Muscle layer of colon (tissue), 2 donors: ENCODE data around the gene ATOX1.
A peak's percentile ranks its signal among the peaks of the same experiment; 100 is the strongest.

ENCODE experiments used
- H3K27ac ChIP-seq: one replicate; pipeline ENCODE4 v1.7.0; 2013; ENCODE audit warnings: low read depth, mild to moderate bottlenecking, low read length, moderate library complexity
- H3K27me3 ChIP-seq, 2 donors: one replicate each; pipeline ENCODE4 v1.7.0; 2013; ENCODE audit warnings: low read length in 2 of 2, mild to moderate bottlenecking in 2 of 2; ENCODE audit not compliant: insufficient read depth in 2 of 2, control insufficient read depth in 1 of 2
- H3K36me3 ChIP-seq: one replicate; pipeline ENCODE4 v1.7.0; 2013; ENCODE audit warnings: mild to moderate bottlenecking, low read length; ENCODE audit not compliant: insufficient read depth
- H3K4me1 ChIP-seq: one replicate; pipeline ENCODE4 v1.7.0; 2013; ENCODE audit warnings: mild to moderate bottlenecking, low read length; ENCODE audit not compliant: insufficient read depth
- H3K4me3 ChIP-seq, 2 donors: one replicate each; pipeline ENCODE4 v1.7.0; 2013; ENCODE audit warnings: low read length in 2 of 2, low read depth in 1 of 2, mild to moderate bottlenecking in 1 of 2, moderate library complexity in 1 of 2
- H3K9ac ChIP-seq: one replicate; pipeline ENCODE4 v1.7.0; 2013; ENCODE audit warnings: low read length
- H3K9me3 ChIP-seq: one replicate; pipeline ENCODE4 v1.7.0; 2013; ENCODE audit warnings: mild to moderate bottlenecking, low read length
- donor health status: abdominal sarcoma.
- donor health status: Adenocarcinoma of cecum.

The ATOX1 gene

GRCh38 chr5:151764801-151765200 lies 6.4 kb upstream of the ATOX1 start:
- no peaks in the 10 kb centered on the region for H3K36me3 ChIP-seq
- H3K9ac ChIP-seq = no peak overlapping the region
- peaks cover under 1% of the 10 kb centered on the region for H3K4me1 ChIP-seq
- no peak overlapping the region for H3K27ac ChIP-seq
- no peak overlapping the region for H3K4me3 ChIP-seq
- no peaks in the 10 kb centered on the region for H3K27me3 ChIP-seq
- no peaks in the 10 kb centered on the region for H3K9me3 ChIP-seq

GRCh38 chr5:151758141-151758429 lies 346 bp downstream of the ATOX1 start:
- Histone ChIP-seq H3K27me3 (no peaks in the 10 kb centered on the region), H3K27ac (peak overlapping the region; percentile 87), H3K36me3 (peaks cover under 1% of the 10 kb centered on the region), H3K9ac (peak overlapping the region; percentile 91), H3K4me1 (peaks cover 21% of the 10 kb centered on the region), H3K4me3 (peak overlapping the region; percentile 75 to 92), H3K9me3 (no peaks in the 10 kb centered on the region)

- Histone ChIP-seq H3K9ac (peak overlapping the region; percentile 91), H3K36me3 (peaks cover 7% of the 10 kb centered on the region), H3K4me1 (peaks cover 21% of the 10 kb centered on the region), H3K27ac (peak overlapping the region; percentile 87), H3K9me3 (no peaks in the 10 kb centered on the region), H3K4me3 (peak overlapping the region; percentile 75 to 92), H3K27me3 (no peaks in the 10 kb centered on the region)
Observed at GRCh38 chr5:151757233-151758140, 944 bp downstream of the ATOX1 start.

GRCh38 chr5:151755383-151755782 lies 3.0 kb downstream of the ATOX1 start:
- H3K27me3 ChIP-seq = no peaks in the 10 kb centered on the region
- H3K36me3 ChIP-seq = peaks cover 11% of the 10 kb centered on the region
- H3K9me3 ChIP-seq = no peaks in the 10 kb centered on the region
- H3K27ac ChIP-seq = no peak overlapping the region
- peaks cover 21% of the 10 kb centered on the region for H3K4me1 ChIP-seq
- no peak overlapping the region for H3K9ac ChIP-seq
- H3K4me3 ChIP-seq = no peak overlapping the region

GRCh38 chr5:151751593-151751992 lies 6.8 kb downstream of the ATOX1 start:
- Histone ChIP-seq H3K36me3 (peaks cover 11% of the 10 kb centered on the region), H3K27me3 (no peaks in the 10 kb centered on the region), H3K9me3 (no peaks in the 10 kb centered on the region), H3K9ac (no peak overlapping the region), H3K27ac (no peak overlapping the region), H3K4me3 (no peak overlapping the region), H3K4me1 (peaks cover 7% of the 10 kb centered on the region)

GRCh38 chr5:151751091-151751490 lies 7.3 kb downstream of the ATOX1 start:
- Histone ChIP-seq H3K4me3 (no peak overlapping the region), H3K27ac (no peak overlapping the region), H3K27me3 (no peaks in the 10 kb centered on the region), H3K36me3 (peaks cover 12% of the 10 kb centered on the region), H3K4me1 (peaks cover 7% of the 10 kb centered on the region), H3K9ac (no peak overlapping the region), H3K9me3 (no peaks in the 10 kb centered on the region)

- Histone ChIP-seq H3K36me3 (peaks cover 22% of the 10 kb centered on the region), H3K27ac (no peak overlapping the region)
Observed at GRCh38 chr5:151750121-151750520, 8.3 kb downstream of the ATOX1 start.

GRCh38 chr5:151745071-151745705 lies 13.2 kb downstream of the ATOX1 start:
- no peak overlapping the region for H3K9ac ChIP-seq
- no peaks in the 10 kb centered on the region for H3K27me3 ChIP-seq
- no peak overlapping the region for H3K4me3 ChIP-seq
- no peaks in the 10 kb centered on the region for H3K9me3 ChIP-seq
- peak overlapping the region; percentile 12 for H3K27ac ChIP-seq
- H3K4me1 ChIP-seq = peaks cover 25% of the 10 kb centered on the region
- peaks cover 21% of the 10 kb centered on the region for H3K36me3 ChIP-seq

More at GRCh38 chr5:151750121-151750520, 8.3 kb downstream of the ATOX1 start:
- Histone ChIP-seq H3K9me3 (no peaks in the 10 kb centered on the region), H3K27me3 (no peaks in the 10 kb centered on the region), H3K9ac (no peak overlapping the region), H3K4me1 (peaks cover 16% of the 10 kb centered on the region), H3K4me3 (no peak overlapping the region)

- H3K9me3 ChIP-seq = no peaks in the 10 kb centered on the region
- H3K9ac ChIP-seq = no peak overlapping the region
- H3K36me3 ChIP-seq = peaks cover 21% of the 10 kb centered on the region
- H3K27me3 ChIP-seq = no peaks in the 10 kb centered on the region
- no peak overlapping the region for H3K27ac ChIP-seq
- H3K4me3 ChIP-seq = no peak overlapping the region
- peaks cover 29% of the 10 kb centered on the region for H3K4me1 ChIP-seq
Observed at GRCh38 chr5:151743530-151743929, 14.9 kb downstream of the ATOX1 start.

GRCh38 chr5:151742870-151743294 lies 15.5 kb downstream of the ATOX1 start:
- Histone ChIP-seq H3K9ac (no peak overlapping the region), H3K36me3 (peaks cover 21% of the 10 kb centered on the region), H3K4me3 (no peak overlapping the region), H3K4me1 (peaks cover 29% of the 10 kb centered on the region), H3K27ac (no peak overlapping the region), H3K27me3 (no peaks in the 10 kb centered on the region), H3K9me3 (no peaks in the 10 kb centered on the region)

- Histone ChIP-seq H3K36me3 (peaks cover 21% of the 10 kb centered on the region), H3K27me3 (no peaks in the 10 kb centered on the region), H3K4me3 (no peak overlapping the region), H3K4me1 (peaks cover 29% of the 10 kb centered on the region), H3K9me3 (no peaks in the 10 kb centered on the region), H3K9ac (no peak overlapping the region), H3K27ac (no peak overlapping the region)
Observed at GRCh38 chr5:151741678-151742423, 16.6 kb downstream of the ATOX1 start.
